Measurements from ENCODE around the gene BPNT1. TPM values are rescaled to one million over a fixed set of nuclear protein-coding genes. Genes with fewer than 3 reads are reported as not detected.

Gene BPNT1
- total and polyA plus RNA-seq, 2 of the 13 experiments (the other 11 are each of a cell fraction or from before 2014, with no cell fraction given): 35.2 to 43.9 TPM

GRCh38 chr1:220046052-220046930, 43.3 kb downstream of the BPNT1 start, which contains the start of gene EPRS1 (continued):
- no peak for TF ChIP-seq LRRFIP1 (CRISPR knock-in tag; conservative IDR thresholded peaks at IDR 0.05)
- peak; percentile 98 for TF ChIP-seq ZMYM4 (CRISPR knock-in tag; IDR thresholded peaks at IDR 0.05)
- TF ChIP-seq CAMTA2 (CRISPR knock-in tag; IDR thresholded peaks at IDR 0.05; ENCODE audit: borderline replicate concordance): peak; percentile 94; the same call in 1 of the 2 replicates
- no peak for TF ChIP-seq GPN1 (CRISPR knock-in tag; IDR thresholded peaks at IDR 0.05; ENCODE audit: borderline replicate concordance)
- peak; percentile 94 for TF ChIP-seq ZNF280B (CRISPR knock-in tag; IDR thresholded peaks at IDR 0.05; ENCODE audit: borderline replicate concordance)
- no peak for TF ChIP-seq ZNF20 (CRISPR knock-in tag; IDR thresholded peaks at IDR 0.05)
- peak; percentile 85 for TF ChIP-seq PHF5A (CRISPR knock-in tag; IDR thresholded peaks at IDR 0.05; ENCODE audit: low read depth, unreplicated experiment)
- peak; percentile 37; the same call in 1 of the 2 replicates for TF ChIP-seq ZNF230 (CRISPR knock-in tag; IDR thresholded peaks at IDR 0.05)
- 0 out of 2 replicates have a peak, but pooled peaks have one; percentile 79 for TF ChIP-seq CSRNP1 (CRISPR knock-in tag; IDR thresholded peaks at IDR 0.05)
- TF ChIP-seq ZBTB14 (CRISPR knock-in tag; IDR thresholded peaks at IDR 0.05): peak; percentile 99
- peak; percentile 91 for TF ChIP-seq ZNF589 (CRISPR knock-in tag; conservative IDR thresholded peaks at IDR 0.05)
- peak; percentile 78; the same call in 1 of the 2 replicates for TF ChIP-seq CBX5 (CRISPR knock-in tag; IDR thresholded peaks at IDR 0.05; ENCODE audit: borderline replicate concordance)
- peak; percentile 98 for TF ChIP-seq ZNF792 (CRISPR knock-in tag; IDR thresholded peaks at IDR 0.05)
- peak; percentile 84; the same call in 1 of the 2 replicates for TF ChIP-seq ZNF83 (CRISPR knock-in tag; IDR thresholded peaks at IDR 0.05; ENCODE audit: borderline replicate concordance)
- TF ChIP-seq ZNF264 (CRISPR knock-in tag; IDR thresholded peaks at IDR 0.05): no peak
- TF ChIP-seq SKIL (CRISPR knock-in tag; IDR thresholded peaks at IDR 0.05; ENCODE audit: borderline replicate concordance): peak; percentile 79
- peak; percentile 96 for TF ChIP-seq ZNF430 (CRISPR knock-in tag; IDR thresholded peaks at IDR 0.05)
- no peak for TF ChIP-seq ZBTB3 (CRISPR knock-in tag; IDR thresholded peaks at IDR 0.05; ENCODE audit: borderline replicate concordance, low read depth)
- no peak for TF ChIP-seq GZF1 (CRISPR knock-in tag; IDR thresholded peaks at IDR 0.05)

All from HepG2 (cell line).